Measurements from ENCODE around the gene ABCC1. TPM values are rescaled to one million over a fixed set of nuclear protein-coding genes. Genes with fewer than 3 reads are reported as not detected.

Gene ABCC1
- total and polyA plus RNA-seq, 2 of the 4 experiments (the other 2 are of a cell fraction): 39.4 to 66.0 TPM

- in situ Hi-C loops (cut with MboI; ENCODE audit: low sequenced_read_pairs) (no loop called here), dilution Hi-C loops (cut with HindIII; ENCODE audit: low sequenced_read_pairs, unreplicated experiment) (no loop called here), intact Hi-C loops (cut with micrococcal nuclease) (loop anchor here (5.0 kb wide), 1 partner anchor 75 kb away; no protein-coding TSS in a partner anchor)
- Histone ChIP-seq H2BK20ac (ENCODE audit: low read depth, low read length) (no peak overlapping the region; the same call in 1 of the 2 replicates), H3K27me3 (ENCODE audit: control insufficient read depth, insufficient read depth, low read length) (no peaks in the 10 kb centered on the region), H3K4me3 (ENCODE audit: insufficient read depth, low read depth, low read length) (peak overlapping the region; percentile 82), H2BK5ac (ENCODE audit: low read depth, low read length, poor library complexity, severe bottlenecking) (peak overlapping the region; percentile 40), H2AFZ (replicated peaks; ENCODE audit: low read length, poor library complexity) (no peak overlapping the region), H3K4ac (ENCODE audit: low read depth, low read length) (no peak overlapping the region; the same call in 1 of the 2 replicates), H2AK9ac (replicated peaks; ENCODE audit: low read depth, low read length, poor library complexity) (peak overlapping the region; percentile 22), H3K56ac (ENCODE audit: extremely low read depth, insufficient read depth, low read length) (no peak overlapping the region; the same call in 1 of the 2 replicates), H4K91ac (ENCODE audit: insufficient read depth, low read depth, low read length) (0 out of 2 replicates have a peak overlapping the region, but pooled peaks have one; percentile 42), H3K23ac (ENCODE audit: low read depth, low read length) (peak overlapping the region; percentile 94), H3K9me3 (ENCODE audit: control insufficient read depth, insufficient read depth, low read length) (no peaks in the 10 kb centered on the region), H3K27ac (ENCODE audit: insufficient read depth, low read length) (peak overlapping the region; percentile 87), H3K4me1 (ENCODE audit: control insufficient read depth, insufficient read depth, low read length) (peaks cover 25% of the 10 kb centered on the region), H3K18ac (ENCODE audit: low read depth, low read length) (peak overlapping the region; percentile 17; the same call in 1 of the 2 replicates), H3K79me1 (ENCODE audit: low read depth in 1 of 2, low read length in 2 of 2) (peaks cover 4 to 79% of the 10 kb centered on the region in 2 experiments; a peak in 3 of 4 replicates), H4K20me1 (ENCODE audit: insufficient read depth, low read length) (peaks cover 72% of the 10 kb centered on the region), H3K9ac (ENCODE audit: low read depth, low read length) (peak overlapping the region; percentile 90), H4K8ac (ENCODE audit: low read depth in 2 of 2, low read length in 2 of 2) (0 out of 4 replicates have a peak overlapping the region, but pooled peaks of 1 of the 2 experiments have one; percentile 16), H3K4me2 (ENCODE audit: low read depth, low read length) (peak overlapping the region; percentile 81), H3K36me3 (ENCODE audit: control insufficient read depth, insufficient read depth, low read length) (peaks cover 19% of the 10 kb centered on the region; the same call in 1 of the 2 replicates), H2BK15ac (ENCODE audit: low read depth, low read length) (0 out of 3 replicates have a peak overlapping the region, but pooled peaks have one; percentile 49), H3K14ac (replicated peaks; ENCODE audit: low read depth, low read length) (peak overlapping the region; percentile 87; the same call in 1 of the 2 replicates), H2BK120ac (ENCODE audit: low read depth, low read length) (no peak overlapping the region), H3K9me1 (ENCODE audit: insufficient read depth, low read length) (peaks cover 45% of the 10 kb centered on the region), H2AK5ac (ENCODE audit: low read depth, low read length) (peak overlapping the region; percentile 7; the same call in 1 of the 2 replicates), H4K5ac (ENCODE audit: low read depth, low read length) (peak overlapping the region; percentile 59)
- no peak for TF ChIP-seq SMC3 (IDR thresholded peaks at IDR 0.05; ENCODE audit: low read depth, low read length)
- TF ChIP-seq POLR2A (IDR thresholded peaks at IDR 0.05; ENCODE audit: low read depth, low read length): no peak
- TF ChIP-seq MXI1 (IDR thresholded peaks at IDR 0.05; ENCODE audit: borderline replicate concordance, low read depth, low read length): no peak
- TF ChIP-seq CHD1 (IDR thresholded peaks at IDR 0.05; ENCODE audit: low read depth, low read length): no peak
- TF ChIP-seq, protein P1, sequence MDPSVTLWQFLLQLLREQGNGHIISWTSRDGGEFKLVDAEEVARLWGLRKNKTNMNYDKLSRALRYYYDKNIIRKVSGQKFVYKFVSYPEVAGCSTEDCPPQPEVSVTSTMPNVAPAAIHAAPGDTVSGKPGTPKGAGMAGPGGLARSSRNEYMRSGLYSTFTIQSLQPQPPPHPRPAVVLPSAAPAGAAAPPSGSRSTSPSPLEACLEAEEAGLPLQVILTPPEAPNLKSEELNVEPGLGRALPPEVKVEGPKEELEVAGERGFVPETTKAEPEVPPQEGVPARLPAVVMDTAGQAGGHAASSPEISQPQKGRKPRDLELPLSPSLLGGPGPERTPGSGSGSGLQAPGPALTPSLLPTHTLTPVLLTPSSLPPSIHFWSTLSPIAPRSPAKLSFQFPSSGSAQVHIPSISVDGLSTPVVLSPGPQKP (IDR thresholded peaks at IDR 0.05; ENCODE audit: borderline replicate concordance, low read depth, low read length): no peak
- TF ChIP-seq RFX5 (IDR thresholded peaks at IDR 0.05; ENCODE audit: low read depth, low read length): no peak
- no peak for TF ChIP-seq CTCF (conservative IDR thresholded peaks at IDR 0.05; ENCODE audit: low read depth, low read length)
- TF ChIP-seq RCOR1 (IDR thresholded peaks at IDR 0.05; ENCODE audit: insufficient replicate concordance, low read length): no peak
- no peak for TF ChIP-seq BHLHE40 (IDR thresholded peaks at IDR 0.05; ENCODE audit: low read depth, low read length)
- TF ChIP-seq NFE2L2 (IDR thresholded peaks at IDR 0.05; ENCODE audit: low read depth, low read length): no peak
- no peak for TF ChIP-seq CEBPB (IDR thresholded peaks at IDR 0.05; ENCODE audit: low read depth, low read length)
- TF ChIP-seq, protein P2, sequence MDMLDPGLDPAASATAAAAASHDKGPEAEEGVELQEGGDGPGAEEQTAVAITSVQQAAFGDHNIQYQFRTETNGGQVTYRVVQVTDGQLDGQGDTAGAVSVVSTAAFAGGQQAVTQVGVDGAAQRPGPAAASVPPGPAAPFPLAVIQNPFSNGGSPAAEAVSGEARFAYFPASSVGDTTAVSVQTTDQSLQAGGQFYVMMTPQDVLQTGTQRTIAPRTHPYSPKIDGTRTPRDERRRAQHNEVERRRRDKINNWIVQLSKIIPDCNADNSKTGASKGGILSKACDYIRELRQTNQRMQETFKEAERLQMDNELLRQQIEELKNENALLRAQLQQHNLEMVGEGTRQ (IDR thresholded peaks at IDR 0.05; ENCODE audit: low read depth, low read length): no peak
- no peak for TF ChIP-seq MAZ (IDR thresholded peaks at IDR 0.05; ENCODE audit: borderline replicate concordance, low read depth, low read length)
- TF ChIP-seq MAFK (IDR thresholded peaks at IDR 0.05; ENCODE audit: low read depth, low read length): no peak
- no peak for TF ChIP-seq RAD21 (IDR thresholded peaks at IDR 0.05; ENCODE audit: low read length)
- TF ChIP-seq FOS (IDR thresholded peaks at IDR 0.05; ENCODE audit: low read depth, low read length): no peak
- DNase-seq (no peak), ATAC-seq (ENCODE audit: low read depth) (no peak)
- CTCF ChIA-PET: no interaction called here
- WGBS, 2 experiments (ENCODE audit: extremely low coverage in 2 of 2, insufficient read length in 1 of 2): 52% methylated on average over 2 of the region's 5 CpGs; no CpG with 5 or more reads in 1 of the 2 experiments
- BruUV-seq (replicated peaks): no TSS peak
- POLR2A ChIA-PET (ENCODE audit: unreplicated experiment): no interaction called here
Measured at GRCh38 chr16:15952265-15952711, 2.9 kb downstream of the ABCC1 start.

Data from IMR-90 (cell line).